ENCODE measurements around the gene TBX4. TPM values are rescaled to one million over a fixed set of nuclear protein-coding genes. Genes with fewer than 3 reads are reported as not detected.

Gene TBX4
- total and polyA plus RNA-seq, 12 donors, result 0.03 TPM; not detected in 11

- H3K36me3 ChIP-seq, result peaks cover 0 to 8% (median 0%) of the 10 kb centered on the region in 9 donors
- 7 to 16% methylated on average over 48 of the region's 48 CpGs for WGBS, 2 donors
- H3K4me3 ChIP-seq, result peak overlapping the region; percentile 2 to 81 (median 63)
- DNase-seq, result peak; percentile 79 to 87
- no peaks in the 10 kb centered on the region for H3K9me3 ChIP-seq
- peaks cover 8 to 76% (median 55%) of the 10 kb centered on the region in 9 donors for H3K4me1 ChIP-seq
- peak; percentile 42 to 73 (median 62) for ATAC-seq
- intact Hi-C loops (cut with DNase I), result loop anchor here in 8 of 10 donors (2.0 to 10.0 kb wide), 8 partner anchors 142 to 696 kb away; partner anchors contain the start of gene MED13 (in 2 of the 8)
- peak; percentile 41 to 65 (median 56) for TF ChIP-seq CTCF (IDR thresholded peaks at IDR 0.05)
- peak overlapping the region in 8 of 10 donors; percentile 53 to 90 (median 86) for H3K27ac ChIP-seq
- peaks cover 4 to 84% (median 40%) of the 10 kb centered on the region in 7 donors for H3K27me3 ChIP-seq
Measured at GRCh38 chr17:61410141-61411010, 41.8 kb upstream of the TBX4 start.

GRCh38 chr17:61411011-61411260, 41.3 kb upstream of the TBX4 start:
- H3K27me3 ChIP-seq, result peaks cover 0 to 78% (median 35%) of the 10 kb centered on the region in 7 donors
- H3K27ac ChIP-seq, result peak overlapping the region; percentile 41 to 90 (median 84)
- intact Hi-C loops (cut with DNase I), result loop anchor here in 8 of 10 donors (2.0 to 10.0 kb wide), 8 partner anchors 141 to 696 kb away; partner anchors contain the start of gene MED13 (in 2 of the 8)
- peak in 2 of 9 donors; percentile 17 to 30 for TF ChIP-seq CTCF (IDR thresholded peaks at IDR 0.05)
- no peak for DNase-seq
- no peaks in the 10 kb centered on the region for H3K9me3 ChIP-seq
- peaks cover 8 to 77% (median 53%) of the 10 kb centered on the region in 9 donors for H3K4me1 ChIP-seq
- peak overlapping the region; percentile 2 to 81 (median 63) for H3K4me3 ChIP-seq
- ATAC-seq, result no peak
- WGBS, 2 donors, result 2 to 4% methylated on average over 24 to 29 of the region's 29 CpGs
- peaks cover 0 to 3% (median 0%) of the 10 kb centered on the region in 9 donors for H3K36me3 ChIP-seq

DNA sequence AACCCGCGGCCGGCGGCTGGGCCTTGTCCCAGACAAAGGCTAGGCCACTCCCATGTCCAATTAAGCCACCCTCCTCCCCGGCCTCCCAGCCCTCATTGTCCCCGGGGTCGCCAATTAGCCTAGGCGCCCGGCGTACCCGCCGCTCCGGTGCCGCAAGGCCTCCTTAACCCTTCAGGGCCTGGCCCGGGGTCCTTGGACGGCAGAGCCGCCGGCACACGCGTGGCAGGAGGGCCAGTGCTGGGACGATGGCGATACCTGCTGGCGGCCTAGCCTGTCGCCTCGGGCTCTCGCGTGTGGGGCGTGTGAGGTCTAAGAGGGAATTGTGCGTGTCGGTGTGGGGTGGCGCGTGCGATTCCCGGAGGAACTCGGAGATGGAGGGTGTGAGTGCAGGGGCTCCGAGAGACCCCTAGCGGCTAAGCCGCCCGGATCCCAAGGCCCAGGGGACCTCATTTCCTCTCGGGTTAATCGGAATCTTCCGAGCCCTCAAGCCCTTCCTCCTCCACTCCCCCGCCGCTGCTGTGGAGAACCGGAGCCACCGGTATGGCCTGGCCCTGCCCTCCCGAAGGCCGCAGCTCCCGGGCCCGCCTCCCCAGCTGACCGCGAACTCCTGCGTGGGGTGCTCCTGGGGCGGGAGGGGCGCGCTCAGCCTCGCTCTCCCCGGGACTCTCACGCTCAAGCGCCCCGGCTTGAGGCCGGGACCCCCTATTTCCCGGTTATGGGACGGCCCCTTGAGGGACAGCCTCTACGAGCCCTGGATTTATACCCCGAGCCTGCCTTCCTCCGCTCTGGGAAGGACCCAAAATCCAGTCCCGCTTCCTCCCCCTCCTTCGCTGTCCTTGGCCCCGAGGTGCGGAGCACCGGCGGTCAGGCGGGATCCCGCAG, 40.7 kb upstream of the TBX4 start:
- DNase-seq (peak; percentile 70 to 73), ATAC-seq (peak; percentile 34 to 65 (median 50))
- intact Hi-C loops (cut with DNase I), result loop anchor here in 8 of 10 donors (2.0 to 10.0 kb wide), 10 partner anchors 139 to 697 kb away; partner anchors contain the start of gene MED13 (in 2 of the 8)
- Histone ChIP-seq H3K4me1 (peaks cover 8 to 77% (median 56%) of the 10 kb centered on the region in 9 donors), H3K27ac (peak overlapping the region; percentile 41 to 90 (median 84)), H3K27me3 (peaks cover 0 to 72% (median 29%) of the 10 kb centered on the region in 7 donors), H3K4me3 (peak overlapping the region; percentile 2 to 81 (median 63)), H3K36me3 (peaks cover 0 to 3% (median 0%) of the 10 kb centered on the region in 9 donors), H3K9me3 (no peaks in the 10 kb centered on the region)
- TF ChIP-seq CTCF (IDR thresholded peaks at IDR 0.05), result peak in 5 of 9 donors; percentile 1 to 36 (median 28)
- 0 to 2% methylated on average over 72 to 75 of the region's 75 CpGs for WGBS, 2 donors

All from heart right ventricle (tissue), 16 donors.